ENCODE measurements around the gene FTHL17. TPM values are rescaled to one million over a fixed set of nuclear protein-coding genes. Genes with fewer than 3 reads are reported as not detected.

The FTHL17 gene
- total RNA-seq, 4 donors from 2014 or later: not detected

GRCh38 chrX:31110657-31111056 lies 38.8 kb upstream of the FTHL17 start:
- Histone ChIP-seq H3K27me3 (no peaks in the 10 kb centered on the region), H3K27ac (no peak overlapping the region), H3K9me3 (no peaks in the 10 kb centered on the region), H3K4me3 (replicated peaks in 1 of 3) (no peak overlapping the region), H3K36me3 (no peaks in the 10 kb centered on the region), H3K4me1 (no peaks in the 10 kb centered on the region)
- DNase-seq: no peak
- WGBS, 2 donors: 73 to 89% methylated on average over 6 of the region's 6 CpGs
- intact Hi-C loops (cut with DNase I): no loop called here
- TF ChIP-seq POLR2A (IDR thresholded peaks at IDR 0.05) (no peak), CTCF (IDR thresholded peaks at IDR 0.05) (no peak)

- Histone ChIP-seq H3K27me3 (no peaks in the 10 kb centered on the region), H3K9me3 (no peaks in the 10 kb centered on the region), H3K4me3 (replicated peaks in 1 of 3) (no peak overlapping the region), H3K27ac (no peak overlapping the region), H3K36me3 (no peaks in the 10 kb centered on the region), H3K4me1 (no peaks in the 10 kb centered on the region)
- 80 to 88% methylated on average over 2 of the region's 2 CpGs for WGBS, 2 donors
- no peak for DNase-seq
- intact Hi-C loops (cut with DNase I): no loop called here
- TF ChIP-seq POLR2A (IDR thresholded peaks at IDR 0.05) (no peak), CTCF (IDR thresholded peaks at IDR 0.05) (no peak)
Observed at GRCh38 chrX:31099536-31100090, 27.8 kb upstream of the FTHL17 start.

- no peak for DNase-seq
- TF ChIP-seq POLR2A (IDR thresholded peaks at IDR 0.05) (no peak), CTCF (IDR thresholded peaks at IDR 0.05) (no peak)
- Histone ChIP-seq H3K27ac (no peak overlapping the region), H3K4me3 (replicated peaks in 1 of 3) (no peak overlapping the region), H3K4me1 (no peaks in the 10 kb centered on the region), H3K36me3 (no peaks in the 10 kb centered on the region), H3K27me3 (no peaks in the 10 kb centered on the region), H3K9me3 (no peaks in the 10 kb centered on the region)
- intact Hi-C loops (cut with DNase I): no loop called here
- WGBS, 2 donors: 45 to 72% methylated on average over 3 of the region's 3 CpGs
Observed at GRCh38 chrX:31098079-31098478, 26.2 kb upstream of the FTHL17 start.

GRCh38 chrX:31093639-31093975 lies 21.8 kb upstream of the FTHL17 start:
- intact Hi-C loops (cut with DNase I): no loop called here
- Histone ChIP-seq H3K4me3 (replicated peaks in 1 of 3) (no peak overlapping the region), H3K9me3 (no peaks in the 10 kb centered on the region), H3K27me3 (no peaks in the 10 kb centered on the region), H3K27ac (no peak overlapping the region), H3K4me1 (no peaks in the 10 kb centered on the region), H3K36me3 (no peaks in the 10 kb centered on the region)
- WGBS, 2 donors: 100% methylated on average over 1 of the region's 4 CpGs; no CpG with 5 or more reads in 1 of the 2 donors
- TF ChIP-seq CTCF (IDR thresholded peaks at IDR 0.05): no peak
- TF ChIP-seq POLR2A (IDR thresholded peaks at IDR 0.05): no peak
- DNase-seq: no peak

- Histone ChIP-seq H3K36me3 (no peaks in the 10 kb centered on the region), H3K27me3 (no peaks in the 10 kb centered on the region), H3K4me3 (replicated peaks in 1 of 3) (no peak overlapping the region), H3K27ac (no peak overlapping the region), H3K9me3 (no peaks in the 10 kb centered on the region), H3K4me1 (no peaks in the 10 kb centered on the region)
- intact Hi-C loops (cut with DNase I): no loop called here
- TF ChIP-seq CTCF (IDR thresholded peaks at IDR 0.05) (no peak), POLR2A (IDR thresholded peaks at IDR 0.05) (no peak)
- no peak for DNase-seq
- 70 to 89% methylated on average over 3 of the region's 3 CpGs for WGBS, 2 donors
Observed at GRCh38 chrX:31092970-31093638, 21.3 kb upstream of the FTHL17 start.
